Measurements from ENCODE around the gene UGT8. TPM values are rescaled to one million over a fixed set of nuclear protein-coding genes. Genes with fewer than 3 reads are reported as not detected.

The UGT8 gene
- total RNA-seq, 1 donor from 2014 or later, result not detected

DNA sequence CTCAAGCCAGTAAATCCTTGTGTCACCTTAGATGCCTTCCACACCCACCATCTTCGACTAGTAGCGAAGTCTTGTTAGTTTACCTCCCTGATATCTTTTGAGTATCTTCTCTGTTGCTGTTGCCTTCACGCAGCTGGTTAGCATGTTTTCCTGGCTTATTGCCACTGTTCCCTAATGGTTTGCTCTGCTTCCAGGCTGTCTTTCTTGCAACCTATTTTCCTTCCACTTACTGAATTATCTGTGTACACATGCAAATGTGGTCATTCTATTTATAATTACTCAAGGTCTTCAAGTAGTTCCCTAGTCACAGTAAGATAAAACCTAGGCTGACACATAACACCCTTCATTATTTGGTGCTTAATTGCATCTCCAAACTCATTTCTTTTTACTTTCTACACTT, 89.5 kb downstream of the UGT8 start:
- no peak for DNase-seq (ENCODE audit: low read depth, low spot score)

DNA sequence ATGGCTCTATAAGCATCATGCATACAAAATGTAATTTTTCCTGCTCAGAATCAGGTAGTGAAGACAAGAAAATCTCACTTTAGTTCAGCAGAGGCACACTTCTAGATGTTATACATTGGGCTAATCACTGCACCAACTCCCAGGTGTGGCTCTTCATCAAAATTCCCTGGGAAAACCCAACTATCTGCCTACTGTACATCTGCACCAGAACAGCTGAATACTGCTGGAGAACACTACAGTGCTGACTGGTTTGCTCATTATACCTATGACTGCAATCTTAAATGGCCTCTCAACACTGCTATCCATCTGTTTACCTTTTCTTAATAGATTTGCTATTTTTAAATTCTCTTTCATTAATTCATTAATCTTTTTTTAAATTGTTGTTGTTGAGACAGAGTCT, 92.0 kb downstream of the UGT8 start:
- no peak for DNase-seq (ENCODE audit: low read depth, low spot score)

DNA sequence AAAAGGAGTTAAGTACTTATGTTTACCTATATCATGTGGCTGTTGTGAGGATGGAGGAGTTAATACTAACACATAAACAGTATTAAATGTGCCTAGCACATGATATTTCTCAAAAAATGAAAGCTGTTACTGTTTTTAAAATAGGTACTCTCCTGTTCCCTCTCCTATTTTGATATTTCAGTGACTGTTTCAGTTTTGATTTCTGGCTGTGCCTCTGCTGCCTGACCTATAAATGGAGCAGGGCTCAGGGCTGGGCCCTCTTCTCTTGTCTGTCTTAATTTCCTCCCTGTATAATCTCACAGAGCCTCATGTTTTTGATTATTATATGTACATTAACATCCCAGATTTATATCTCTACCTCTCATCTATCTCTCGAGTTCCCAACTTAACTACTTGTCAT, 93.3 kb downstream of the UGT8 start:
- no peak for DNase-seq (ENCODE audit: low read depth, low spot score)

DNA sequence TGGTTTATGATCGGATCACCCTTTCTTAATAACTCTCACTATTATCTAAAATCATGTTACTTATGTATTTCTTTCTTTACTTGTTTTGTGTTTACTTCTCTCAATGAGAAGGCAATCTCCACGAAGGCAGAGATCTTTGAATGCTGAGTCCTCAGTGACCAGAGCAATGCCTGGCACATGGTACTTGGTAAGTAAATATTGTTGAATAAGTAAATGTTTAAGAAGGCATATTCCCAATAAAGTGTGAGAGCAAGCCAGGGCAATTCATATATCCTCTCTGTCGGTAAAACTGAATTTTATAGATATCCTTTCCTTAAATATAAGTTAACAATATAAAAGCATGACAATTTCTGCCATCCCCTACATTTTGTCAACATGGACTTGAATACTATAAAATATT, 94.4 kb downstream of the UGT8 start:
- DNase-seq (ENCODE audit: low read depth, low spot score), result no peak

DNA sequence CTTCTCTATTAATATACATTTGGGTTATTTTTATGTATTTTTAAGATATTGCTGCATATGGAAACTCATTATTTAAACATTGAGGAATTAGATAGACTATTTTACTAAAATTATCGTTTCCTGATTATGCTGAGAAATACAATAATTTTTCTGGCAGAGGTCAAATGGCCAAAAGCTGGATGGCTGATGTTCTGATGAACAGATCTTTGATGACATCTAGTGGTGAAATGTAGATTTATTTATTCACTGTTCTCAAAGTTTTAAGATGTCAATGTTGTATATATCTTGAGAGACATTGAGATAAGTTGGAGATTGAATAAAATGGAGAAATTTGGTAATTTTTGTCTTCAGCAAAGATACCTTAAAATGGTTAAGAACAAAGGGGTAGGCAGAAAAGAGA, 96.2 kb downstream of the UGT8 start:
- DNase-seq (ENCODE audit: low read depth, low spot score), result no peak

DNA sequence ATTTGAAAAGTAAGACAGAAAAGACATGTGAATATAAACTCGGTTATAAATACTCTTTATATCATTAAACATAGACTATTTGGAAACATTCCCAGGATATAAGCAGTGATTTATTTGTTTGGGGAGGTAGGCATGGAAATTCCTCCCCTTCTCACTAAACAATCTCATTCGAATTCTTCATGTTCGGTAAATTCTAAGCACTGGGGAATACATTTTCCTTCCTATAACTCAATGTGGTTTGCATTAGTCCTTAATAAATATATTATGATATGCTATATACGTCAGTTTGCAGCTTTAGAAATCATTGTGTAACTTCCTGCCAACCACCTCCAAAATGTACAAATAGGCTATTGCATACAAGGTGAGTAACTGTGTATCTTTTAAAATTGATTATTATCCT, 99.6 kb downstream of the UGT8 start:
- DNase-seq (ENCODE audit: low read depth, low spot score), result no peak

DNA sequence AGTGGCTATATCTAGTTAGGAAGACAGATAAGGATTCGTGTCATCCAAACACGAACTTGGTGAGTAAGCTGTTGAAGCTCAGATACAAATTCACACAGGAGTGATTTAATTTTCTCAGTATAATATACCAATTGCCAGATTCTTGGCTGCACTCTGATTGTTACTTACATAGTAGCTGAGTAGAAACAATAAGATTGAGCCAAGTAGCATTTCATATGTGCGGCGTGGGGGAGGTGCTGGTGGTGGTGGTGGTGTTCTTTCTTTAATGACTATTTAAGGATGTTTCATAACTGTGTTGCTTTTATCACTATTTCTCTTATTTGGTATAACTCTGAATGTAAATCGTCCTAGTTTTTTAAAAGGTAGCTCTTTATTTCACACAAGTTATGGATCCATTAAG, 102.9 kb downstream of the UGT8 start:
- no peak for DNase-seq (ENCODE audit: low read depth, low spot score)

GRCh38 chr4:114717432-114717831, 118.8 kb downstream of the UGT8 start:
- DNase-seq (ENCODE audit: low read depth, low spot score), result no peak

GRCh38 chr4:114725066-114725465, 126.5 kb downstream of the UGT8 start:
- no peak for DNase-seq (ENCODE audit: low read depth, low spot score)

DNA sequence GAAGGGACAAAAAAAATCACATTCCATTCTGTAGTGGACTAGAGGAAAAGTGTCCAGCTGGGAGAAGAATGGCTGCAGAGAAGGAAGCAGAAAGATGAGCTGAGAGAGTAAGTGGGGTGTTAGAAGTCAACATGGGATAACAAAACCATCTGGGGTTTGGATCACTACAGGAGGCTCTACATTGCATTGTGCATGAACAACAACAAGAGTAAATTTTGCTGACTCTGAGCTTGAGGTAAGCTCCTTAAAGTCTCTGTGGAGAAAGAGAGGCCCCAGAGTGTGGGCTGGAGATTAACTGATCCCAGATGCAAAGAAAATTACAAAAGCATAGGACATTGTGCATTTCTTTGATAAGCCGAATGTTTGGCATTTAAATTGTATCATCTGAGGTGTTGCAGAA, 128.9 kb downstream of the UGT8 start:
- no peak for DNase-seq (ENCODE audit: low read depth, low spot score)

Data from pulmonary artery endothelial cell (primary cell).